GM18499 (cell line): ENCODE measurements around the gene DUS2.
"Not testable (repeated sequence)": the region's sequence is repeated elsewhere in the genome, so short reads cannot be mapped to it uniquely, and the experiment has no call there.

Source experiments
- ATAC-seq: cut with Tn5 transposase; IDR thresholded peaks from one replicate; pipeline ENCODE4 v1.9.1; 2021; ENCODE audit warnings: moderate number of reproducible peaks; ENCODE audit not compliant: insufficient read depth, unreplicated experiment

The DUS2 gene

DNA sequence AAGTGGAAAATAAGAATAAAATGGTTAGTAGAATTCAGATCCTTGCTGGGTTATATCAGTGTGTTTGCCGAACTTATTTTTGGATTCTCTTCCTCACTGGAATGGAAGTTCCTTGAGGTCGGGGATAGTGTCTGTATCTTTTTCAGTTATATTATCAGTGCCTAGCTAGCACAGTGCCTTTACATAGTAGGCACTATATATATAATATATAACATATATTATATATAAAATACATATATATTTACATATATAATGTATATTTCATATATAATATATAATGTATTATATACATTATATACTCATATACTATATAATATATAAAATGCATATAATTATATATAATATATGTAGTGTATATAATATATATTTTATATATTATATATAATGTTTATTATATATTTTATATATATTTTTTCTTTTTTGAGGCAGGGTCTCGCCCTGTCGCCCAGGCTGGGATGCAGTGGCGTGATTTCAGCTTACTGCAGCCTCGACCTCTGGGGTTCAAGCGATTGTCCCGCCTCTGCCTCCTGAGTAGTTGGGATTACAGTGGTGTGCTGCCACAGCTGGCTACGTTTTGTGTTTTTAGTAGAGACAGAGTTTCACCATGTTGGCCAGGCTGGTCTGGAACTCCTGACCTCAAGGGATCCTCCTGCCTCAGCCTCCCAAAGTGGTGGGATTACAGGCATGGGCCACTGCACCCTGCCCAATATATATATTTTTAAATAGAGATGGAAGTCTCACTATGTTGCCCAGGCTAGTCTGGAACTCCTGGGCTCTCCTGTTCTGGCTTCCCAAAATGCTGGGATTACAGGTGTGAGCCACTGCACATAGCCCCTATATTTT is 65.3 kb downstream of the DUS2 start:
- ATAC-seq, result no peak

DNA sequence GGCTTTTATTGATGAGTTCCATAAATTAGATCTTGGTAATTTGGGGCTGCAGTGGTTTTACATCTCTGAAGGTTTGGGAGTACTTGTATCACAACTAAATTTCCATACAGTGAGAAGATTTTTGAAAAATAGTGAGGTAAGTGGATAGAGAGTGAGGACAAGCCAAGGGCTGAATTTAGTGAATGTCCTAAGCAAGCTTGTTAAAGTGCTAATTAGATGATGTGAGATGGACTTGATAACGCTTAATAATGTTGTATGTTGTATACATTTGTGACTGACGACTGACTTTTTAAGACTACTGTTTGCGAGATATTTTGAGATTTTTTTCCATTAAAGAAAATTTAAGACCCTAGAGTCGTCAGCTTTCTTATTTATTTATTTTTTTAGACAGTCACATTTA is 66.0 kb downstream of the DUS2 start:
- no peak for ATAC-seq

GRCh38 chr16:68090130-68090529 is 67.0 kb downstream of the DUS2 start:
- no peak for ATAC-seq

- no peak for ATAC-seq
Observed at GRCh38 chr16:68090533-68090932, 67.4 kb downstream of the DUS2 start.

DNA sequence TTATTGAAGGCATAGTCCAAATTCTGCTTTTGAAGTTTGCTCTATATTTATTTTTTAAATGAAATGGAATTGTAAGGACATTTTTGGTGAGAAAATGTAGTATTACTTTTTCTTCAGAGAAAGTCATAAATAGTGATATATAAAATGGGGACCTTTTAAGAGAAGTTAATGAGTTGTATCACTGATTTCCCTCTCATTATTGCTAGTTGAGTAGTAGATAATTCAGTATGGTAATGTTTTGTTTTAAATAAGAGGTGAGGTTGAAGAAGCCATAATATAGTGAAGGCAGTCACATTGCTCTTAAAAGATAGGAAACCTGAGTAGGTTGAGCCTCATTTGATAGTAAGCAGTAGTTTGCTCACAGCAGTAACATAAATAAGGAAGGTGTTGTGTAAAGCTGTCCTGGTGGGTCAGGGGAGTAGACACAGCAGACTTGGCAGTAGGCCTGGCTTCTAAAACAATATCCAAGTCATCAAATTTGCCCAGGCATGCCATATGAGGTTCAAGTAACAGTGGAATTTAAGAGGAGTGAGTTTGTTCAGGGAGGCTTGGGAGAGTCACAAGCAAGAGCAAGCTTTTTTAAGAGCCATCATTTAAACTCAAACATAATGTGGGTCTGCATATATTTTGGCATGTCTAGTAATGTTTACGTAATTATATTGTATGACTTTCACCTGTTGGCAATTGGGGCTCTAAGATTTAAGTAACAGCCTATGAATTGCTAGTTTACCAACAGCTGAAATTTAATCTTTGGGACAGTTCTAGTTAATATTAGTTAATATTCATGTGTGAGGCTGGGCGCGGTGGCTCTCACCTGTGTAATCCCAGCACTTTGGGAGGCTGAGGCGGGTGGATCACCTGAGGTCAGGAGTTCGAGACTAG is 68.5 kb downstream of the DUS2 start:
- no peak for ATAC-seq

DNA sequence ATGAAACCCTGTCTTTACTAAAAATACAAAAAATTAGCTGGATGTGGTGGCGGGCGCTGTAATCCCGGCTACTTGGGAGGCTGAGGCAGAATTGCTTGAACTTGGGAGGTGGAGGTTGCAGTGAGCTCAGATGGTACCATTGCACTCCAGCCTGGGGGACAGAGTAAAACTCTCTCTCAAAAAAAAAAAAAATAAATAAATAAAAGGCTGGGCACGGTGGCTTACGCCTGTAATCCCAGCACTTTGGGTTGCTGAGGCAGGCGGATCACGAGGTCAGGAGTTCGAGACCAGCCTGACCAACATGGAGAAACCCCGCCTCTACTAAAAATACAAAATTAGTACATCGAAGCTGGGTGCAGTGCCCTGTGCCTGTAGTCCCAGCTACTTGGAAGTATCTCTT is 69.2 kb downstream of the DUS2 start:
- not testable (repeated sequence) for ATAC-seq

GRCh38 chr16:68093816-68094613 is 70.9 kb downstream of the DUS2 start:
- no peak for ATAC-seq

DNA sequence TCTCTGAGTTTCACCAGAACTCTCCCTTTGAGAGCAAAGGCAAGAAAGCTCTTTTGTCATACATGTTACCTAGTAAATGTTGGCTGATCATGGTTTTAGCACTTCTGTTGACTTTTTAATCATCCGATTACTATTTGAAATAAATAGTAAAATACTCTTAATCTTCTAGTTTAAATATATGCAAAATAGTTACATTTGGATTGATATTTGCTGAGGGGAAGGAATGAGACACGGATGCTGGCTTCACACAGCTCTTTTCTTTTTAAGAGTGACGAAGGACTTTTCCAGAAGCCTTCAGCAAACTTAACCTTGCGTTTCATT is 71.5 kb downstream of the DUS2 start:
- ATAC-seq, result no peak

DNA sequence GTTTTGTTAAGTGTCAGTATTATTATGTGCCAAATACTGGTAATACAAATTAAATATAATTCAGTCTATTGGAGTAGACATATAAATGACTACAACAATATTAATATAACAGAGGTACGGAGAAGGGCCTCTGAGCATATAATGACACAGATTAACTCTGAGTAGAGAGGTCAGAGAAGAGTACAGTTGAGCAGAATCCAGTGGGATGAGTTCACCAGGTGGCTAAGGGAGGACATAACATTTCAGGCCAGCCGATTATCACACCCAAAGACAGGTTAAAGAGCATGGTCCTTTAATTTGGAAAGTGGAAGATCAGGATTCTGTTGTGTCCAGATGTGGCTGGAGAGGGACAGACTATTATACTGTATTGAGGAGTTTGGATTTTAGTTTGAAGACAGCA is 73.4 kb downstream of the DUS2 start:
- ATAC-seq, result no peak

DNA sequence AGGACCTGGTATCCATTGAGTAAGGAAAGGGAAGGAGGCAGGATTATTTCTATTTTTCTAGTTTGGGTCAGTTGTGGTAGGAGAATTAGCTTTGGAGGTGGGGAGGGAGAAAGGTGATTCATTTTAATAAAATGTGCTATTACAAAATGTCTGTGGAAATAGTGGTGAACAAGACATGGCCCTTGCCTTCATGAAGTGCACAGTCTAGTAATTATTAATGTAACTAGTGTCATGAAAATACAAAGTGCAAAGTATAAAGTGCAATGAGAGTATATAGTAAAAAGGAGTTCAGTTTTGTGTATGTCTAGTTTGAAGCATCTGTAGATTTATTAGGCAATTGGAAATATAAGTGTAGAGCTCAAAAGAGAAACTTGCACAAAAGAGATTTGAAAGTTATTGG is 74.0 kb downstream of the DUS2 start:
- ATAC-seq, result no peak

- no peak for ATAC-seq
Observed at GRCh38 chr16:68097895-68098294, 74.8 kb downstream of the DUS2 start.

DNA sequence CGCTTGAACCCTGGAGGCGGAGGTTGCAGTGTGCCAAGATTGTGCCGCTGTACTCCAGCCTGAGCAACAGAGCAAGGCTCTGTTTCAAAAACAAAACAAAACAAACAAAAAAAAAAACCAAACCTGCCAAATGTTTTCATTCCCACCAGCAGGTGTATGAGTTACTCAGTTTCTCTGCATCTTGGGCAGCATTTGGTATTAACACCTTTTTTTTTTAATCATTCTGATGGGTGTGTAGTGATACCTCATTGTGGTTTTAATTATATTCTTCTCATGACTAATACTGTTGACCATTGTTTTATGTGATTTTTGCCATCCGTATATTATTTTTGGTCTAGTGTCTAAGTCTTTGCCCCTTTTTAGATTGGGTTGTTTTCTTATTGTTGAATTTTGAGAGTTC is 77.4 kb downstream of the DUS2 start:
- no peak for ATAC-seq

GRCh38 chr16:68105611-68106010 is 82.5 kb downstream of the DUS2 start:
- no peak for ATAC-seq

DNA sequence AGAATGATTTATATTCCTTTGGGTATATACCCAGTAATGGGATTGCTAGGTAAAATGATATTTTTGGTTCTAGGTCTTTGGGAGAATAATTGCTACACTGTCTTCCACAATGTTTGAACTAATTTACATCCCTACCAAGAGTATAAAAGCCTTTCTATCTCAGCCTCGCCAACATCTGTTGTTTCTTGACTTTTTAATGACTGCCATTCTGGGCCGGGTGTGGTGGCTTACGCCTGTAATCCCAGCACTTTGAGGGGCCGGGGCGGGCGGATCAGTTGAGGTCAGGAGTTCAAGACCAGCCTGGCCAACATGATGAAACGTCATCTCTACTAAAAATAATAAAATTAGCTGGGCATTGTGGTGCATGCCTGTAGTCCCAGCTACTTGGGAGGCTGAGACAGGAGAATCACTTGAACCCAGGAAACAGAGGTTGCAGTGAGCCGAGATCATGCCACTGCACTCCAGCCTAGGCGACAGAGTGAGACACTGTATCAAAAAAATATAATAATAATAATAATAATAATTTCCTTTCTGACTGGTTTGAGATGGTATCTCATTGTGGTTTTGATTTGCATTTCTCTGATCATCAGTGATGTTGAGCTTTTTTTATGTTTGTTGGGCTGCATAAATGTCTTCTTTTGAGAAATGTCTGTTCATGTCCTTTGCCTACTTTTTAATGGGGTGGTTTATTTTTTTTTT is 84.3 kb downstream of the DUS2 start:
- not testable (repeated sequence) for ATAC-seq

- not testable (repeated sequence) for ATAC-seq
Observed at GRCh38 chr16:68109156-68109555, 86.1 kb downstream of the DUS2 start.

- ATAC-seq, result not testable (repeated sequence)
Observed at GRCh38 chr16:68110611-68111010, 87.5 kb downstream of the DUS2 start.

- no peak for ATAC-seq
Observed at GRCh38 chr16:68111379-68111778, 88.3 kb downstream of the DUS2 start.

DNA sequence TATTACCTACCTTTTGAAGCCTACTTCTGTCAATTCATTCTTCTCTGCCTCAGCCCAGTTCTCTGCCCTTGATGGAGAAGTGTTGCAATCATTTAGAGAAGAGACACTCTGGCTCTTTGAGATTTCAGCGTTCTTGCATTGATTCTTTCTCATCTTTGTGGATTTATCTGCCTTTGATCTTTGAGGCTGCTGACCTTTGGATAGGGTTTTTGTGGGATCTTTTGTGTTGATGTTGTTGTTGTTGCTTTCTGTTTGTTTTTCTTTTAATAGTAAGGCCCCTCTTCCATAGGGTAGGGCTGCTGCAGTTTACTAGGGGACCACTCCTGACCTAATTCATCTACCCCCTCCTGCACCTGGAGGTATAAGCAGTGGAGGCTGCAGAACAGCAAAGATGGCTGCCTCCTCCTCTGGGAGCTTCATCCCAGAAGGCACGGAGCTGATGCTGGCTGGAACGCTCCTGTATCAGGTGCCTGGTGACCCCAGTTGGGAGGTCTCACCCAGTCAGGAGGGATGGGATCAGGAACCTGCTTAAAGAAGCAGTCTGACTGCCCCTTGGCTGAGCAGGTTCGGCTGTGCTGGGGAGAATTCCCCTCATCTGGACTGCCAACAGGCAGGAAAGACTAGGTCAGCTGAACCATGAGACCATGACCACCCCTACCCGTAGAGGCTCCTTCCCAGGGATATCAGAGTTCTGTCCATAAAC is 90.1 kb downstream of the DUS2 start:
- ATAC-seq, result no peak

- no peak for ATAC-seq
Observed at GRCh38 chr16:68113765-68114240, 90.7 kb downstream of the DUS2 start.
